Activated CD4-positive, alpha-beta memory T cell treated with anti-CD3 and anti-CD28 coated beads, Interleukin-2, amount 10 ng/mL, durations not matched to agents 7 days and 5 days (primary cell): ENCODE measurements around the gene NRN1L. TPM values are rescaled to one million over a fixed set of nuclear protein-coding genes. Genes with fewer than 3 reads are reported as not detected.

Source experiments
- CTCF ChIA-PET: fragments of 350-600 bp; sonication (Branson Sonifier 250); formaldehyde crosslinking; loops from one replicate; lab custom pipeline; 2021; ENCODE audit warnings: antibody characterized with exemption, inconsistent platforms; lab: Charles Lee
- POLR2A ChIA-PET: fragments of 350-600 bp; sonication (Branson Sonifier 250); formaldehyde crosslinking; loops from one replicate; lab custom pipeline; 2021; ENCODE audit warnings: antibody characterized with exemption; lab: Charles Lee
- DNase-seq: peaks from one replicate; pipeline ENCODE4 v3.0.0-alpha.2; 2020
- H3K27ac Mint-ChIP-seq: one replicate; pipeline ENCODE4 v1.8.0; 2021; ENCODE audit warnings: mild to moderate bottlenecking, mixed read lengths
- H3K27me3 Mint-ChIP-seq: one replicate; pipeline ENCODE4 v1.8.0; 2021; ENCODE audit warnings: mixed read lengths
- H3K36me3 Mint-ChIP-seq: one replicate; pipeline ENCODE4 v1.8.0; 2021; ENCODE audit warnings: low read depth, mixed read lengths
- H3K4me1 Mint-ChIP-seq: one replicate; pipeline ENCODE4 v1.8.0; 2021; ENCODE audit warnings: mixed read lengths
- H3K4me3 Mint-ChIP-seq: one replicate; pipeline ENCODE4 v1.8.0; 2021; ENCODE audit warnings: mild to moderate bottlenecking, mixed read lengths
- H3K9me3 Mint-ChIP-seq: one replicate; pipeline ENCODE4 v1.8.0; 2021; ENCODE audit warnings: mixed read lengths
- total RNA-seq, 2 experiments: library from RNA; stranded (reverse); gene quantifications; one replicate each; pipeline ENCODE4 v1.2.3, GENCODE V29; 2021

Gene NRN1L
- total RNA-seq, 2 experiments from 2014 or later = 0.76 to 1.3 TPM

DNA sequence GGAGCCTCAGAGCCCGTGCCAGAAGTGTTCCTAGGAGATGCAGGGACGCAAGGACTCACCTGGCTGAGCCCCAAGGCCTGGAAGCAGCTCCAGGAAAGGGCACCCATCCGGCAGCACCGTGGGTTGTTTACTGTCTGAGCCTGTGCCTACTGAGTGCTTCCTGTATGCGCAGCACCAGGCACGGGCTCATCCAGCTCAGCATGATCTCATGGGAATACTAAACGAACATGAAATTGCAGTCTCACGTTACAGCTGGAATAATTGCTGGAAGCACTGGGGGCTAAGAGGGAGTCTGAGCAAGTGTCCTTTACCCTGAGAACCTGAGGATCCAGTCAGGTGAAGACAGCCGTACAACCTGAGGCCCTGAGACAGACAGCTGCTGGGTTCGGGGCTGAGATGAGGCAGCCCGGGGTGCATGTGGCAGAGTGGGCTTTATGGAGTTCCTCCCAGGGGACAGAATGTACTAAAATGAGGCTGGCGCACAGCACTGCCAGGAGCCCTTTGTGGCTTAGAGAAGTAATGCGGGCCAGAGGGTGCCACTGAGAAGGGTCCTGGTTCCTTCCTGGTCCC, 41.6 kb downstream of the NRN1L start:
- Mint-ChIP-seq H3K4me1 (peaks cover 5% of the 10 kb centered on the region), H3K27me3 (no peaks in the 10 kb centered on the region), H3K36me3 (peaks cover 6% of the 10 kb centered on the region), H3K4me3 (no peak overlapping the region), H3K27ac (peak overlapping the region; percentile 48), H3K9me3 (no peaks in the 10 kb centered on the region)
- ChIA-PET CTCF (interaction anchor here (1.2 to 2.0 kb wide), 3 partner anchors 42 to 110 kb away, joined by 3 to 10 read pairs (median 5); no protein-coding TSS in a partner anchor), POLR2A (interaction anchor here (5.2 kb wide), 1 partner anchor 9 kb away, joined by 42 read pairs; the partner anchor contains the start of gene PSMB10)
- DNase-seq = no peak

DNA sequence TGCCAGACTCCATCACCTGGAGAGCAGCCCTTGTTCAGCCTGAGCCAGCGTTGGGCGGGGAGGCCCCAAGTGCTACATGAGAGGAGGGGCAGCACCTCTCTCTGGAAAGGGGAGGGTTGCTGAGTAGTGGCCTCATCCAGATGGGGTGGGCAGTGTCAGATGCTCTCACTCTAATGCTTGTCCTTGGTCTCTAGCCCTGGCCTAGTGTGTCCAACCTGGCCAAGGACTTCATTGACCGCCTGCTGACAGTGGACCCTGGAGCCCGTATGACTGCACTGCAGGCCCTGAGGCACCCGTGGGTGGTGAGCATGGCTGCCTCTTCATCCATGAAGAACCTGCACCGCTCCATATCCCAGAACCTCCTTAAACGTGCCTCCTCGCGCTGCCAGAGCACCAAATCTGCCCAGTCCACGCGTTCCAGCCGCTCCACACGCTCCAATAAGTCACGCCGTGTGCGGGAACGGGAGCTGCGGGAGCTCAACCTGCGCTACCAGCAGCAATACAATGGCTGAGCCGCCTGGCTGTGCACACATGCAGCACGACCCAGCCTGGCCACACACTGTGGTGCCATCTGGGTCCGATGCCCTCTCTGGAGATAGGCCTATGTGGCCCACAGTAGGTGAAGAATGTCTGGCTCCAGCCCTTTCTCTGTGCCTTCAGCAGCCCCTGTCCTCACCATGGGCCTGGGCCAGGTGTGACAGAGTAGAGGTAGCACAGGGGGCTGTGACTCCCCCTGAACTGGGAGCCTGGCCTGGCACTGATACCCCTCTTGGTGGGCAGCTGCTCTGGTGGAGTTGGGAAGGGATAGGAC, 42.7 kb downstream of the NRN1L start:
- Mint-ChIP-seq H3K4me1 (peaks cover under 1% of the 10 kb centered on the region), H3K27ac (no peak overlapping the region), H3K27me3 (no peaks in the 10 kb centered on the region), H3K36me3 (peaks cover 13% of the 10 kb centered on the region), H3K4me3 (no peak overlapping the region), H3K9me3 (no peaks in the 10 kb centered on the region)
- ChIA-PET CTCF (interaction anchor here (1.2 to 1.8 kb wide), 3 partner anchors 44 to 111 kb away, joined by 3 to 14 read pairs (median 5); no protein-coding TSS in a partner anchor), POLR2A (no interaction called here)
- no peak for DNase-seq

DNA sequence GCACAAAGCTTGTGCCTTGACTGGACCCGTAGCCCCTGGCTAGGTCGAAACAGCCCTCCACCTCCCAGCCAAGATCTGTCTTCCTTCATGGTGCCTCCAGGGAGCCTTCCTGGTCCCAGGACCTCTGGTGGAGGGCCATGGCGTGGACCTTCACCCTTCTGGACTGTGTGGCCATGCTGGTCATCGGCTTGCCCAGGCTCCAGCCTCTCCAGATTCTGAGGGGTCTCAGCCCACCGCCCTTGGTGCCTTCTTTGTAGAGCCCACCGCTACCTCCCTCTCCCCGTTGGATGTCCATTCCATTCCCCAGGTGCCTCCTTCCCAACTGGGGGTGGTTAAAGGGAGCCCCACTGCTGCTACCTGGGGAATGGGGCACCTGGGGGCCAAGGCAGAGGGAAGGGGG, 43.5 kb downstream of the NRN1L start:
- H3K27me3 Mint-ChIP-seq = no peaks in the 10 kb centered on the region
- peak overlapping the region; percentile 55 for H3K27ac Mint-ChIP-seq
- POLR2A ChIA-PET = no interaction called here

GRCh38 chr16:67928561-67929364, 44.1 kb downstream of the NRN1L start:
- Mint-ChIP-seq H3K4me1 (peaks cover 2% of the 10 kb centered on the region), H3K9me3 (no peaks in the 10 kb centered on the region), H3K36me3 (peaks cover 20% of the 10 kb centered on the region), H3K27ac (no peak overlapping the region), H3K27me3 (no peaks in the 10 kb centered on the region), H3K4me3 (no peak overlapping the region)
- CTCF ChIA-PET = interaction anchor here (0.8 to 2.2 kb wide), 11 partner anchors 8 to 112 kb away, joined by 3 to 14 read pairs (median 4); no protein-coding TSS in a partner anchor
- POLR2A ChIA-PET = interaction anchor here (0.9 kb wide), 2 partner anchors 39 to 46 kb away, joined by 3 read pairs; no protein-coding TSS in a partner anchor
- peak; percentile 82 for DNase-seq

More for the DNA sequence above, 43.5 kb downstream of the NRN1L start:
- CTCF ChIA-PET = interaction anchor here (0.8 to 2.2 kb wide), 10 partner anchors 9 to 112 kb away, joined by 3 to 14 read pairs (median 4); no protein-coding TSS in a partner anchor
- Mint-ChIP-seq H3K4me1 (no peaks in the 10 kb centered on the region), H3K36me3 (peaks cover 16% of the 10 kb centered on the region), H3K9me3 (no peaks in the 10 kb centered on the region), H3K4me3 (no peak overlapping the region)
- DNase-seq = no peak

GRCh38 chr16:67930191-67930590, 45.5 kb downstream of the NRN1L start:
- CTCF ChIA-PET = interaction anchor here (2.2 kb wide), 1 partner anchor 110 kb away, joined by 7 read pairs; no protein-coding TSS in a partner anchor
- Mint-ChIP-seq H3K9me3 (no peaks in the 10 kb centered on the region), H3K27ac (no peak overlapping the region), H3K27me3 (no peaks in the 10 kb centered on the region), H3K36me3 (peaks cover 34% of the 10 kb centered on the region), H3K4me1 (peaks cover 17% of the 10 kb centered on the region), H3K4me3 (no peak overlapping the region)
- DNase-seq = no peak
- POLR2A ChIA-PET = interaction anchor here (1.6 kb wide), 1 partner anchor 10 kb away, joined by 4 read pairs; no protein-coding TSS in a partner anchor

- POLR2A ChIA-PET = interaction anchor here (1.0 to 1.6 kb wide), 5 partner anchors 8 to 134 kb away, joined by 3 to 5 read pairs (median 4); no protein-coding TSS in a partner anchor
- Mint-ChIP-seq H3K27ac (no peak overlapping the region), H3K9me3 (no peaks in the 10 kb centered on the region), H3K4me1 (peaks cover 20% of the 10 kb centered on the region), H3K4me3 (no peak overlapping the region), H3K36me3 (peaks cover 40% of the 10 kb centered on the region), H3K27me3 (no peaks in the 10 kb centered on the region)
- DNase-seq = no peak
- CTCF ChIA-PET = interaction anchor here (0.9 kb wide), 1 partner anchor 27 kb away, joined by 3 read pairs; no protein-coding TSS in a partner anchor
Observed at GRCh38 chr16:67930678-67931211, 46.1 kb downstream of the NRN1L start.

DNA sequence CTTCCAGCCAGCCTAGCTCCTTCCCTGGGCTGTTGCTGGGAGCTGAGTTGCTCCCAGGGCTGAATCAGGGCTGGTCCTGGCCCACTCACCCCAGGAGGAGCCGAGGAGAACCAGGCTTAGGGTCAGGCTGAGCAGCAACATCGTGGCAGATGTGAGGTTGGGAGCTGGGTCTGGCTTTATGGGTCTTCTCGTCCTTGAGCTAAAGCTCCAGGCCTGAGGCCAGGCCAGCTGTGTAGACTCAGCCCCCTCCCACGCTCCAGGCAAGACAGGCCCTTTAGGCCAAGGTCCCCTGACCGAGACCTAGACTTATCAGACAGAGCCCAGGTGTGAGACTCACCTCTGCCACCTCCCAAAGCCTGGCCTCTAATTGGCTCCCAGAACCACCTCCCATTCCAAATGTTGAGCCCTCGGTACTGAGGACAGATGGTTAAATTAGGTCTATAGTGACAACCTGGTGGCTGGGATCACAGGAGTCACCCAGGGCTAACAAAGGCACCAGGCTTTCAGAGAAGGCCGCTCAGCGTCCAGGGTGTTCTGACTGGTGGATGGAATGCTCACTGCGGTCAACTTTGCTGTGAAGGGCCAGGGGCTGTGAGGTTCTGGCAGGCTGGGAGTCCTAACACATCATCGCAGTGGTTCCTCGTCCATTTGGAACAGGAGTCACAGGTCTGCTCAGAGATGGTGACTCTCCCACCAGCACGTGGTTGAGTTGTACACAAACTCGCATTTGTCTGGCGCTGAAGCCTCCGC, 47.2 kb downstream of the NRN1L start, which contains the start of gene CTRL:
TSS of gene CTRL (minus strand) at position 151 of the 750 bp plus-strand sequence. CDS start at position 141, 10 bp downstream.
- POLR2A ChIA-PET = interaction anchor here (1.0 to 5.2 kb wide), 6 partner anchors 8 to 132 kb away, joined by 3 to 42 read pairs (median 4); no protein-coding TSS in a partner anchor
- CTCF ChIA-PET = interaction anchor here (0.9 to 1.0 kb wide), 2 partner anchors 9 to 28 kb away, joined by 3 to 4 read pairs; no protein-coding TSS in a partner anchor
- H3K4me1 Mint-ChIP-seq = peaks cover 23% of the 10 kb centered on the region
- peak within 1 kb of the TSS; percentile 2 for H3K27ac Mint-ChIP-seq
- no peak for DNase-seq
- no peaks in the 10 kb centered on the region for H3K9me3 Mint-ChIP-seq
- no peaks in the 10 kb centered on the region for H3K27me3 Mint-ChIP-seq
- H3K36me3 Mint-ChIP-seq = peaks cover 50% of the 10 kb centered on the region
- no peak within 1 kb of the TSS for H3K4me3 Mint-ChIP-seq

- CTCF ChIA-PET = interaction anchor here (0.9 to 1.0 kb wide), 2 partner anchors 9 to 10 kb away, joined by 4 read pairs; no protein-coding TSS in a partner anchor
- Mint-ChIP-seq H3K4me1 (peaks cover 28% of the 10 kb centered on the region), H3K9me3 (no peaks in the 10 kb centered on the region), H3K27me3 (no peaks in the 10 kb centered on the region), H3K4me3 (no peak overlapping the region), H3K27ac (no peak overlapping the region), H3K36me3 (peaks cover 55% of the 10 kb centered on the region)
- POLR2A ChIA-PET = interaction anchor here (0.9 to 5.2 kb wide), 3 partner anchors 9 to 99 kb away, joined by 3 to 42 read pairs (median 3); no protein-coding TSS in a partner anchor
- DNase-seq = no peak
Observed at GRCh38 chr16:67932462-67932840, 47.8 kb downstream of the NRN1L start.

DNA sequence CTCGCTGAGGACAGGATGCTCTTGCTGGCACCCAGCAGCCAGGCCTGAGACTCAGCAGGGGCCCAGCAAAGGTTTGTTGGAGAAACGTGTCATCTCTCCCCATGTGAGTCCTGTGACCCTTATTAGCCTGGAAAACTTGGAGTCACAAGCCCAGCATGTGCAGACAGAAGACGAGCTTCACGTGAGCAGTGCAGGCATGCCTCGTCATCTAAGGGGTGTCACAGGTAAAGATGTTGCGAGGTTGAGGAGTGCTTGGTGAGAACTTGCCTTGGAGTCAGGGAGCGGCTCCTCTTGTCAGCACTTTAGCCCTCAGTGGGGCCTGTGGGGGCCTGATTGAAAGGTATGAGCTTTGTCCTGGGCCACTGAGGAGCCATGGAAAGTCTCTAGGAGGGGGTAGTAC, 49.1 kb downstream of the NRN1L start:
- no peak overlapping the region for H3K4me3 Mint-ChIP-seq
- no peak for DNase-seq
- no peak overlapping the region for H3K27ac Mint-ChIP-seq
- no peaks in the 10 kb centered on the region for H3K9me3 Mint-ChIP-seq
- CTCF ChIA-PET = interaction anchor here (2.1 to 4.3 kb wide), 2 partner anchors 50 to 117 kb away, joined by 11 to 22 read pairs; partner anchors contain the start of gene NRN1L
- POLR2A ChIA-PET = interaction anchor here (0.6 to 5.2 kb wide), 10 partner anchors 10 to 141 kb away, joined by 3 to 42 read pairs (median 4); partner anchors contain the start of genes EDC4 and PSKH1
- H3K4me1 Mint-ChIP-seq = peaks cover 29% of the 10 kb centered on the region
- H3K36me3 Mint-ChIP-seq = peaks cover 55% of the 10 kb centered on the region
- H3K27me3 Mint-ChIP-seq = no peaks in the 10 kb centered on the region

DNA sequence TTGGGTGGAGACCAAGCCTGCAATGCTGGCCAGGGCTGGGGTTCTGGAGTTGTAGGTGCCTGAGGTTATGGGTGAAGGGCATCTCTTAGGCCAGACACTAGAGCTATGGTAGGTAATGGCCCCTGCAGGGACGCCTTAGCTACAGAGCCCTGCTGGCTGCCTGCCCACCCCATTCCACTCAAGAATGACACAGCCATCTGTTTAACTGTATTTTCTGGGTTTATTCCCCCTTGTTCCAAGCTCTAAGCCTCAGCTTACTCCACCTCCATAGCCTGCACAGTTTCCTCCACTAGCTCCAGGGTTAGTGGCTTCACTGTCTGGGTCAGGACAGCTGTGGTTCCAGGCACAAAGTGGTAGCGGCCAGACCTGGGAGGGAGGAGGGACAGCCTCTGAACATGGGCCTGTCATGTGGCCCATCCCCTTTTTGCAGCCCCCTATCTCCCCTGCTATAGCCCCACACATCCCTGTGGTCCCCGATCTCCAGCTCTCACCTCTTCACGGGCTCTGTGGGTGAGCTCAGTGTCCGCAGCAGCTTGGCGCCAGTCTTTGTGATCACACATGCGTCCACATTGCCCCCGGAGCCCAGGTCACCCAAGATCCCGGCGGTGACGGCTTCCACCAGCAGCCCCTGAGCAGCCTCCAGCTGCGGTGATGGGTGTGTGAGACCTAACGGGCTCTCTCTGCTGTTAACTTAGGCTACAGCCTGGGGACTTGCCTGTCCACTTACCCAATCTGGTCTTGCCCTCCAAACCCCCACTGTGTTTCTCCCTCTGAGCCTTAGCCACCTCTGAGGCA, 49.8 kb downstream of the NRN1L start:
- Mint-ChIP-seq H3K4me1 (peaks cover 34% of the 10 kb centered on the region), H3K27ac (peak overlapping the region; percentile 97), H3K4me3 (no peak overlapping the region), H3K27me3 (no peaks in the 10 kb centered on the region), H3K36me3 (peaks cover 56% of the 10 kb centered on the region), H3K9me3 (no peaks in the 10 kb centered on the region)
- DNase-seq = no peak
- ChIA-PET CTCF (interaction anchor here (1.3 to 4.3 kb wide), 10 partner anchors 51 to 372 kb away, joined by 3 to 22 read pairs (median 6); partner anchors contain the start of genes CTCF and NRN1L), POLR2A (interaction anchor here (0.9 to 5.2 kb wide), 18 partner anchors 11 to 153 kb away, joined by 3 to 42 read pairs (median 10); partner anchors contain the start of genes DDX28, DUS2, EDC4 and NFATC3)
